ENCODE results near the gene DHX15. TPM values are rescaled to one million over a fixed set of nuclear protein-coding genes. Genes with fewer than 3 reads are reported as not detected.

DHX15 gene
- total and polyA plus RNA-seq, 10 of the 15 experiments (the other 5 are each of a cell fraction or from before 2014, with no cell fraction given) = 166 to 269 (median 184) TPM

- TF ChIP-seq MEF2B (IDR thresholded peaks at IDR 0.05; ENCODE audit: partially characterized antibody, poor library complexity, severe bottlenecking) = no peak
Observed at GRCh38 chr4:24630937-24631336, 46.6 kb upstream of the DHX15 start (continued).

GRCh38 chr4:24625091-24625490, 40.7 kb upstream of the DHX15 start:
- WGBS (ENCODE audit: insufficient coverage, insufficient replicate concordance, low lambda C conversion rate, missing lambda C conversion rate) = 0% methylated on average over 2 of the region's 2 CpGs
- Histone ChIP-seq H3K9ac (ENCODE audit: control insufficient read depth, insufficient read depth, low read length) (no peak overlapping the region), H3K4me2 (ENCODE audit: control insufficient read depth, insufficient read depth) (no peak overlapping the region), H3K27ac (ENCODE audit: control insufficient read depth, insufficient read depth) (no peak overlapping the region), H2AFZ (ENCODE audit: control insufficient read depth, low read depth, low read length) (no peak overlapping the region), H3K9me3 (replicated peaks; ENCODE audit: control insufficient read depth, insufficient read depth, low read length) (no peaks in the 10 kb centered on the region), H3K27me3 (replicated peaks in 1 of 2; ENCODE audit: control insufficient read depth in 2 of 2, insufficient read depth in 2 of 2, low read length in 1 of 2) (no peaks in the 10 kb centered on the region), H3K4me1 (ENCODE audit: control insufficient read depth, insufficient read depth, low read length) (no peaks in the 10 kb centered on the region), H3K4me3 (no peak overlapping the region), H3K79me2 (ENCODE audit: control insufficient read depth, insufficient read depth, low read length) (no peaks in the 10 kb centered on the region), H4K20me1 (ENCODE audit: control insufficient read depth, insufficient read depth) (no peaks in the 10 kb centered on the region), H3K36me3 (ENCODE audit: control insufficient read depth in 2 of 2, insufficient read depth in 2 of 2, low read length in 1 of 2) (no peaks in the 10 kb centered on the region)
- ATAC-seq (no peak), FAIRE-seq (no peak), DNase-seq (ENCODE audit: low read depth, low spot score) (no peak)
- RAD21 ChIA-PET (ENCODE audit: unreplicated experiment) = no interaction called here
- in situ Hi-C loops (cut with MboI) (no loop called here), intact Hi-C loops (cut with micrococcal nuclease; ENCODE audit: unreplicated experiment) (no loop called here)
- POLR2A ChIA-PET = no interaction called here
- TF ChIP-seq BRCA1 (IDR thresholded peaks at IDR 0.05; ENCODE audit: low read depth, low read length) = no peak
- TF ChIP-seq EP300 (IDR thresholded peaks at IDR 0.05; ENCODE audit: borderline replicate concordance in 1 of 2, control insufficient read depth in 1 of 2, low read depth in 2 of 2, low read length in 2 of 2) = no peak
- TF ChIP-seq ZBTB4 (CRISPR knock-in tag; IDR thresholded peaks at IDR 0.05) = no peak
- TF ChIP-seq MYC (IDR thresholded peaks at IDR 0.05; ENCODE audit: insufficient read depth, insufficient read length, insufficient replicate concordance, low read length, severe bottlenecking) = no peak
- TF ChIP-seq SUZ12 (IDR thresholded peaks at IDR 0.05; ENCODE audit: unreplicated experiment) = no peak
- TF ChIP-seq TBL1XR1 (IDR thresholded peaks at IDR 0.05; ENCODE audit: low read depth, low read length) = no peak
- TF ChIP-seq E2F8 (IDR thresholded peaks at IDR 0.05; ENCODE audit: low read depth, partially characterized antibody) = no peak
- TF ChIP-seq ZBED1 (IDR thresholded peaks at IDR 0.05; ENCODE audit: borderline replicate concordance) = no peak
- TF ChIP-seq ZNF274 (IDR thresholded peaks at IDR 0.05; ENCODE audit: insufficient read depth, insufficient read length) = no peak
- TF ChIP-seq RCOR1 (conservative IDR thresholded peaks at IDR 0.05; ENCODE audit: low read depth, low read length) = no peak
- TF ChIP-seq MLLT1 (IDR thresholded peaks at IDR 0.05) = no peak
- no peak for TF ChIP-seq HSF1 (IDR thresholded peaks at IDR 0.05; ENCODE audit: low read depth, low read length)
- CTCF ChIA-PET = no interaction called here
- SMC1A ChIA-PET (ENCODE audit: uncharacterized antibody, unreplicated experiment) = no interaction called here
- no TSS peak for BruUV-seq (replicated peaks)
